HepG2 (cell line): ENCODE results near the gene PAQR7. TPM values are rescaled to one million over a fixed set of nuclear protein-coding genes. Genes with fewer than 3 reads are reported as not detected.

Experiments
- AHDC1 ChIP-seq: sonication (generic); formaldehyde crosslinking; IDR thresholded peaks from 2 replicates; pipeline ENCODE4 v1.5.1; 2020; ENCODE audit warnings: mild to moderate bottlenecking, missing genetic modification reagents, borderline replicate concordance
- CHD2 ChIP-seq: IDR thresholded peaks from 2 replicates; pipeline ENCODE4 v1.6.1; 2011; ENCODE audit warnings: low read depth, low read length, improper control_type of control experiment
- GABPB1 ChIP-seq: IDR thresholded peaks from 2 replicates; pipeline ENCODE4 v1.6.1; 2016; ENCODE audit warnings: mild to moderate bottlenecking, missing genetic modification reagents, moderate library complexity, missing compliant biosample characterization
- HBP1 ChIP-seq: IDR thresholded peaks from 2 replicates; pipeline ENCODE4 v1.6.1; 2016; ENCODE audit warnings: low read depth, control low read depth
- ISL2 ChIP-seq: sonication (generic); formaldehyde crosslinking; IDR thresholded peaks from 2 replicates; pipeline ENCODE4 v1.5.0; 2020; ENCODE audit warnings: missing genetic modification reagents
- MAFK ChIP-seq, 2 experiments: IDR thresholded peaks in 1 of 2; conservative IDR thresholded peaks in 1 of 2; 2 replicates each; pipeline ENCODE4 v1.6.1; 2011; ENCODE audit warnings: improper control_type of control experiment in 2 of 2, low read length in 2 of 2
- MBD4 ChIP-seq: IDR thresholded peaks from 2 replicates; pipeline ENCODE4 v1.6.1; 2012; ENCODE audit warnings: low read length, inconsistent platforms, borderline replicate concordance
- MEF2D ChIP-seq: sonication (generic); formaldehyde crosslinking; IDR thresholded peaks from 2 replicates; pipeline ENCODE4 v1.5.1; 2020; ENCODE audit warnings: mild to moderate bottlenecking, missing genetic modification reagents
- RBFOX2 ChIP-seq: fragments of 200-400 bp; formaldehyde crosslinking; IDR thresholded peaks from 2 replicates; pipeline ENCODE4 v1.6.1; 2017; ENCODE audit warnings: low read depth, mild to moderate bottlenecking, low read length
- REPIN1 ChIP-seq: sonication (generic); formaldehyde crosslinking; IDR thresholded peaks from 2 replicates; pipeline ENCODE4 v1.8.0; 2022; ENCODE audit warnings: missing genetic modification reagents, low read depth, mild to moderate bottlenecking, borderline replicate concordance
- SALL2 ChIP-seq: sonication (generic); formaldehyde crosslinking; IDR thresholded peaks from 2 replicates; pipeline ENCODE4 v1.8.1; 2023; ENCODE audit warnings: mild to moderate bottlenecking, missing genetic modification reagents, inconsistent platforms
- SKI ChIP-seq: fragments of 450-650 bp; IDR thresholded peaks from one replicate; pipeline ENCODE4 v1.6.1; 2018; ENCODE audit warnings: mild to moderate bottlenecking; ENCODE audit not compliant: partially characterized antibody
- SNRNP70 ChIP-seq: fragments of 200-400 bp; formaldehyde crosslinking; IDR thresholded peaks from 2 replicates; pipeline ENCODE4 v1.6.1; 2017; ENCODE audit warnings: mild to moderate bottlenecking, low read depth, low read length, moderate library complexity
- SPEN ChIP-seq: sonication (generic); formaldehyde crosslinking; IDR thresholded peaks from 2 replicates; pipeline ENCODE4 v1.5.1; 2020; ENCODE audit warnings: low read depth, mild to moderate bottlenecking, missing genetic modification reagents
- STAT5B ChIP-seq: sonication (generic); formaldehyde crosslinking; IDR thresholded peaks from 2 replicates; pipeline ENCODE4 v1.4.0; 2020; ENCODE audit warnings: missing genetic modification reagents
- U2AF1 ChIP-seq: fragments of 200-400 bp; formaldehyde crosslinking; optimal IDR thresholded peaks from 2 replicates; pipeline ENCODE3; 2017; ENCODE audit warnings: mild to moderate bottlenecking, low read depth, low read length
- ZNF138 ChIP-seq: sonication (generic); formaldehyde crosslinking; IDR thresholded peaks from 2 replicates; pipeline ENCODE4 v1.5.0; 2020; ENCODE audit warnings: mild to moderate bottlenecking, low read depth, missing genetic modification reagents
- ZNF17 ChIP-seq: sonication (generic); formaldehyde crosslinking; IDR thresholded peaks from 2 replicates; pipeline ENCODE4 v1.5.0; 2020; ENCODE audit warnings: mild to moderate bottlenecking, missing genetic modification reagents
- ZNF256 ChIP-seq: sonication (generic); formaldehyde crosslinking; conservative IDR thresholded peaks from 2 replicates; pipeline ENCODE4 v1.4.0; 2020; ENCODE audit warnings: missing genetic modification reagents
- ZNF282 ChIP-seq: fragments of 450-650 bp; IDR thresholded peaks from 2 replicates; pipeline ENCODE4 v1.6.1; 2018; ENCODE audit not compliant: partially characterized antibody
- ZNF543 ChIP-seq: sonication (generic); formaldehyde crosslinking; IDR thresholded peaks from 2 replicates; pipeline ENCODE4 v1.4.0; 2020; ENCODE audit warnings: mild to moderate bottlenecking, missing genetic modification reagents
- ZNF562 ChIP-seq: sonication (generic); formaldehyde crosslinking; IDR thresholded peaks from 2 replicates; pipeline ENCODE4 v1.8.0; 2022; ENCODE audit warnings: missing genetic modification reagents, borderline replicate concordance
- ZNF589 ChIP-seq: sonication (generic); formaldehyde crosslinking; conservative IDR thresholded peaks from 2 replicates; pipeline ENCODE4 v1.8.0; 2022; ENCODE audit warnings: mild to moderate bottlenecking, moderate library complexity, missing genetic modification reagents
- ZSCAN20 ChIP-seq: sonication (generic); formaldehyde crosslinking; IDR thresholded peaks from 2 replicates; pipeline ENCODE4 v1.4.0; 2020; ENCODE audit warnings: missing genetic modification reagents, mild to moderate bottlenecking, borderline replicate concordance
- polyA plus RNA-seq, 8 experiments: library from polyadenylated mRNA; depleted of rRNA in 3 of 8; stranded (reverse) in 7 of 8; unstranded in 1 of 8; fragments of >200 nt; fragmentation: Illumina TruSeq in 4 of 8; extraction: Trizol in 4 of 8; gene quantifications; 2 replicates each; pipeline versions ENCODE4 v1.2.1 to v1.2.3, GENCODE V29; 2011 to 2016; ENCODE audit warnings: low read depth in 4 of 8, missing spikeins in 1 of 8, mixed read lengths in 1 of 8; ENCODE audit not compliant: insufficient read depth in 1 of 8
- total RNA-seq, 5 experiments: library from RNA; depleted of rRNA; stranded (reverse); fragments of >200 nt; fragmentation: Illumina TruSeq; extraction: Trizol; gene quantifications; 2 replicates each; pipeline ENCODE4 v1.2.3, GENCODE V29; 2016; ENCODE audit warnings: low read depth in 1 of 5

The PAQR7 gene
- total and polyA plus RNA-seq, 2 of the 13 experiments (the other 11 are each of a cell fraction or from before 2014, with no cell fraction given) = 13.2 to 16.6 TPM

DNA sequence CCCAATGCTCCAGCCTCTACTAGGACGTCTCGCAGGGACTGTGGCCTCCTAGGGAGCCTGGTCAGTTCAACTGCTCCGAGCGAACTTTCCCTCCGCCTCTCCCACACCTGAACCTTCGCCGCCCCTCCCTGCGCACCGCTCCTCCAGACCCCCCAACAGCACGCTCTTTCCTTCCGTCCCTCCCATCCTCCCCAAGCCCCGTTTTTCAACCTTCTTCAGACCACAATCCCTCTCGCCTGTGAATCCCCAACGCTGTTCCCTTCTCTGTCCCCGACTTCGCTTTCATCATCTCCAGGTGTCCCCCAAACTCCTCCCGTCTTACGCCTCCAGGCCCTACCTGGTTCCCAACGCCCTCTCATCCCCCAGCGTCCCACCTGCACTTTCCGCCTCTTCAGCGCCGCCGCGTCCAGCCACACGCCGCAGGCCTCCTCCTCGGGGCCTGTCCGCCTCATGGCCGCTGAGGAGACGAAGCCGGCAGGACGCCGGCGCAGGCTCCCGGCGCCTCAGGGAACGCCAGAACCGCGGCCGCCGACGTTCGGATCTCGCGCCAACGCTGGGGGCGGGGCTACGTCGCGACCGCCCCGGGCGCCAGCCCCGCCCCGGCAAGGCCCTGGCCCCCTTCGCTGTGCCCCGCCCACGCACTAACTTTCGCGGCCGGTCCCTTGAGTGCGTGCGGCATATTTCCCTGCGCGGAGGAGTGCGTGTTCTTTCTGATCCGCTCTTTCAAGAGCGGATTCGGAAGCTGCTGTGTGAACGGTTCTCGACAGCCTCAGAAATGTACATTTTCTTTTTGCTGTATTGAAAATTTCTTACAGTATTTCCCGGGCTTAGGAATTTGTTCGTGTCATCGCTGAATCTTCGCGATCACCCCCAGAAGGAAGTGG, 16.4 kb downstream of the PAQR7 start, which contains the start of gene AUNIP (continued):
- no peak for TF ChIP-seq AHDC1 (CRISPR knock-in tag)
- 0 out of 2 replicates have a peak, but pooled peaks have one; percentile 74 for TF ChIP-seq ZSCAN20 (CRISPR knock-in tag)
- TF ChIP-seq U2AF1 = no peak
- TF ChIP-seq ZNF589 (CRISPR knock-in tag) = peak; percentile 91
- TF ChIP-seq ZNF562 = peak; percentile 70; the same call in 1 of the 2 replicates
- TF ChIP-seq SKI = peak; percentile 36
- TF ChIP-seq RBFOX2 = peak; percentile 91
- TF ChIP-seq ZNF138 (CRISPR knock-in tag) = 0 out of 2 replicates have a peak, but pooled peaks have one; percentile 8
- no peak for TF ChIP-seq CHD2
- TF ChIP-seq ZNF282 = no peak
- peak; percentile 98 for TF ChIP-seq HBP1 (CRISPR knock-in tag)
- TF ChIP-seq STAT5B = no peak
- TF ChIP-seq REPIN1 (CRISPR knock-in tag) = peak; percentile 62
- peak; percentile 49; the same call in 1 of the 2 replicates for TF ChIP-seq SPEN (CRISPR knock-in tag)
- peak; percentile 50; the same call in 1 of the 2 replicates for TF ChIP-seq SALL2 (CRISPR knock-in tag)
- no peak for TF ChIP-seq MBD4
- no peak; the same call in 1 of the 2 replicates for TF ChIP-seq ZNF543 (CRISPR knock-in tag)
- TF ChIP-seq ISL2 (CRISPR knock-in tag) = peak; percentile 40; the same call in 1 of the 2 replicates
- TF ChIP-seq SNRNP70 = no peak
- TF ChIP-seq ZNF256 (CRISPR knock-in tag) = 0 out of 2 replicates have a peak, but pooled peaks have one; percentile 27
- no peak for TF ChIP-seq MAFK (conservative IDR thresholded peaks at IDR 0.05 in 1 of 2, IDR thresholded peaks at IDR 0.05 in 1 of 2; ENCODE audit: low read length in 2 of 2)
- no peak for TF ChIP-seq ZNF17 (CRISPR knock-in tag)
- 0 out of 2 replicates have a peak, but pooled peaks have one; percentile 16 for TF ChIP-seq MEF2D (CRISPR knock-in tag)
- peak; percentile 76 for TF ChIP-seq GABPB1 (CRISPR knock-in tag)
